Dedifferentiated amniotic fluid mesenchymal stem cell (primary cell): Measurements from ENCODE around the gene PARP4.
"Not testable (repeated sequence)": the region's sequence is repeated elsewhere in the genome, so short reads cannot be mapped to it uniquely, and the experiment has no call there.

Experiments used
- DNase-seq: peaks from one replicate; pipeline ENCODE4 v3.0.0-alpha.2; 2016; ENCODE audit errors: extremely low spot score

Gene PARP4

GRCh38 chr13:24505756-24506155, 6.8 kb downstream of the PARP4 start:
- DNase-seq = no peak

GRCh38 chr13:24505256-24505655, 7.3 kb downstream of the PARP4 start:
- DNase-seq = no peak

GRCh38 chr13:24503379-24503696, 9.2 kb downstream of the PARP4 start:
- DNase-seq = no peak

GRCh38 chr13:24502533-24503378, 9.8 kb downstream of the PARP4 start:
- peak; percentile 41 for DNase-seq

- peak; percentile 34 for DNase-seq
These were observed 11.6 kb downstream of the PARP4 start for GRCh38 chr13:24500977-24501376.

GRCh38 chr13:24497742-24498141, 14.8 kb downstream of the PARP4 start:
- DNase-seq = no peak

- DNase-seq = not testable (repeated sequence)
These were observed 16.3 kb downstream of the PARP4 start for GRCh38 chr13:24496295-24496694.

- DNase-seq = no peak
These were observed 17.3 kb downstream of the PARP4 start for GRCh38 chr13:24495151-24495729.

GRCh38 chr13:24493356-24493755, 19.2 kb downstream of the PARP4 start:
- no peak for DNase-seq

GRCh38 chr13:24491845-24492244, 20.7 kb downstream of the PARP4 start:
- DNase-seq = no peak

GRCh38 chr13:24489721-24490120, 22.9 kb downstream of the PARP4 start:
- DNase-seq = no peak

GRCh38 chr13:24488092-24488491, 24.5 kb downstream of the PARP4 start:
- DNase-seq = not testable (repeated sequence)

GRCh38 chr13:24486017-24486657, 26.4 kb downstream of the PARP4 start:
- DNase-seq = peak; percentile 45

GRCh38 chr13:24473686-24474085, 38.9 kb downstream of the PARP4 start:
- no peak for DNase-seq

- not testable (repeated sequence) for DNase-seq
These were observed 40.4 kb downstream of the PARP4 start for GRCh38 chr13:24472129-24472528.

- DNase-seq = no peak
These were observed 49.5 kb downstream of the PARP4 start for GRCh38 chr13:24463078-24463477.

- no peak for DNase-seq
These were observed 52.3 kb downstream of the PARP4 start for GRCh38 chr13:24460256-24460655.

GRCh38 chr13:24459726-24460125, 52.9 kb downstream of the PARP4 start:
- no peak for DNase-seq

GRCh38 chr13:24459234-24459633, 53.3 kb downstream of the PARP4 start:
- DNase-seq = peak; percentile 89

- no peak for DNase-seq
These were observed 53.8 kb downstream of the PARP4 start for GRCh38 chr13:24458736-24459135.

- DNase-seq = no peak
These were observed 56.2 kb downstream of the PARP4 start for GRCh38 chr13:24456396-24456795.

GRCh38 chr13:24454056-24454455, 58.5 kb downstream of the PARP4 start:
- no peak for DNase-seq

- DNase-seq = no peak
These were observed 60.5 kb downstream of the PARP4 start for GRCh38 chr13:24452044-24452443.
